Measurements from ENCODE around the gene NT5M. TPM values are rescaled to one million over a fixed set of nuclear protein-coding genes. Genes with fewer than 3 reads are reported as not detected.
A peak's percentile ranks its signal among the peaks of the same experiment; 100 is the strongest.

NT5M gene
- total and polyA plus RNA-seq, 11 donors, result 4.1 to 15.1 (median 7.6) TPM

GRCh38 chr17:17322516-17323510, 19.6 kb downstream of the NT5M start:
- intact Hi-C loops (cut with DNase I), result no loop called here

GRCh38 chr17:17324616-17325015, 21.4 kb downstream of the NT5M start:
- no peak overlapping the region for H3K27ac ChIP-seq
- intact Hi-C loops (cut with DNase I), result no loop called here
- DNase-seq (no peak), ATAC-seq (no peak)
- H3K9me3 ChIP-seq, result no peaks in the 10 kb centered on the region
- peaks cover 0 to 4% (median 0%) of the 10 kb centered on the region in 9 donors for H3K36me3 ChIP-seq
- H3K4me1 ChIP-seq, result no peaks in the 10 kb centered on the region
- no peak overlapping the region for H3K4me3 ChIP-seq
- H3K27me3 ChIP-seq, result no peaks in the 10 kb centered on the region
- TF ChIP-seq CTCF (IDR thresholded peaks at IDR 0.05) (no peak), POLR2A (IDR thresholded peaks at IDR 0.05) (no peak)
- 95 to 98% (median 97%) methylated on average over 8 of the region's 8 CpGs for WGBS, 4 donors

More at GRCh38 chr17:17322516-17323510, 19.6 kb downstream of the NT5M start:
- ATAC-seq (peak in 1 of 4 donors; percentile 30), DNase-seq (peak in 1 of 5 donors; percentile 4)
- H3K27ac ChIP-seq, result no peak overlapping the region
- H3K4me1 ChIP-seq, result no peaks in the 10 kb centered on the region
- H3K9me3 ChIP-seq, result no peaks in the 10 kb centered on the region
- H3K36me3 ChIP-seq, result peaks cover 0 to 4% (median 0%) of the 10 kb centered on the region in 9 donors
- WGBS, 4 donors, result 96 to 97% (median 96%) methylated on average over 14 to 21 of the region's 21 CpGs
- H3K4me3 ChIP-seq, result no peak overlapping the region
- no peak for TF ChIP-seq CTCF (IDR thresholded peaks at IDR 0.05)
- no peak for TF ChIP-seq POLR2A (IDR thresholded peaks at IDR 0.05)
- H3K27me3 ChIP-seq, result no peaks in the 10 kb centered on the region

GRCh38 chr17:17325228-17325627, 22.1 kb downstream of the NT5M start:
- intact Hi-C loops (cut with DNase I), result no loop called here
- WGBS, 4 donors, result 89 to 96% (median 92%) methylated on average over 9 to 10 of the region's 10 CpGs
- no peak for DNase-seq

More at GRCh38 chr17:17325228-17325627, 22.1 kb downstream of the NT5M start:
- H3K36me3 ChIP-seq, result peaks cover 0 to 4% (median 0%) of the 10 kb centered on the region in 9 donors
- no peak for ATAC-seq
- H3K27me3 ChIP-seq, result no peaks in the 10 kb centered on the region
- H3K27ac ChIP-seq, result no peak overlapping the region
- no peak overlapping the region for H3K4me3 ChIP-seq
- TF ChIP-seq POLR2A (IDR thresholded peaks at IDR 0.05), result no peak
- TF ChIP-seq CTCF (IDR thresholded peaks at IDR 0.05), result no peak
- H3K9me3 ChIP-seq, result no peaks in the 10 kb centered on the region
- no peaks in the 10 kb centered on the region for H3K4me1 ChIP-seq

Data from heart left ventricle (tissue), 16 donors.